Activated naive CD4-positive, alpha-beta T cell treated with anti-CD3 and anti-CD28 coated beads, Interleukin-2, amount 50 U/mL, for 16 hours (primary cell): ENCODE results near the gene CYB5A.

Experiments
- DNase-seq: peaks from one replicate; pipeline ENCODE4 v3.0.0-alpha.2; 2020

Gene CYB5A

DNA sequence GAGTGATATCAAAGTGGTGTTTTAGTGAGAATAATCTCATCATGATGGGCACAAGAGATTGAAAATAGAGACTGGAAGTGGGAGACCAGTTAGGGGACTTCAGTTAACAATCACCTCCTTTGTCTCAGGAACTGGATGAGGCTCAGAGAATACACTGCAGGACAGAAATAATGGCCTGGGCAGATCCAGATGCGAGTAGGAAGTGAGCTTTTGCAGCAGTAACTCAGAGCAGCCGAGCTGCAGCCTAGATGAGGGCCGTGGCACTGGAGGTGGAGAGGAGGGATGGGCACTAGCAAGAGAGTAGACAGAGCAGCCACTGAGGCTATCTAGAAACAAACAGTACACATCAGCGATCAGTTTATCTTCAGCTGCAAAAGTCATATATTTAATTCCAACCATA lies 48.6 kb downstream of the CYB5A start:
- no peak for DNase-seq

DNA sequence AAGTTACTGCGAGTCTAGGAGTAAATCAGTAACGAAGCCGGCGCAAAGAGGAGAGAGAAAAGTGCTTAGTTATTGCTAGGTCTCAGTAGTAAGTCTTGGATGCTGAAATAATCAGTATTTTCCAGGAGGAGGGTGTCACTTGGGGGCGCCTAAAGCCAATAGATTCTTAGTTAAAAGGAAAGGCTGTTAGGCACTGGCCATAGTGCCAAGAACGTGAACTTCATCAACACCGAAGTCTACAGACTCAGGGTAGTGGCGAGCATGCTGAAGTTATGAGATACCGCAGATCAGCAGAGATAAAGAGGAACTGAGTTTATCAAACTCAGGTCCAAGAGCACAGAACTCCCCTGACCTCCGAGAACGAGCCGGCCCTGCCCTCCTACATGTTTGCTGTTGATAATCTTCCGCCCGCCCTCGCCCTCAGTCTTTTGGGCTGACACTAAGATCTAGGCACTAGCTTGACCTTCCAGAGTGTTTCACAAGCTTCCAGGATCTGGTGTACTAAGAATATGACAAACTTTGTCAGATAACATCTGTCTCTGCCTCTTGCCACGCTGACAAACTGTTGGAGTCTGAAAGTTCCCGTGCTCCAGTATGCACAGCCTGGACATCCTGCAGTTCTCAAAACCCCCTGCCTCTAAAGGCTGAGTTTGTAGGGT lies 49.2 kb downstream of the CYB5A start:
- DNase-seq = no peak

DNA sequence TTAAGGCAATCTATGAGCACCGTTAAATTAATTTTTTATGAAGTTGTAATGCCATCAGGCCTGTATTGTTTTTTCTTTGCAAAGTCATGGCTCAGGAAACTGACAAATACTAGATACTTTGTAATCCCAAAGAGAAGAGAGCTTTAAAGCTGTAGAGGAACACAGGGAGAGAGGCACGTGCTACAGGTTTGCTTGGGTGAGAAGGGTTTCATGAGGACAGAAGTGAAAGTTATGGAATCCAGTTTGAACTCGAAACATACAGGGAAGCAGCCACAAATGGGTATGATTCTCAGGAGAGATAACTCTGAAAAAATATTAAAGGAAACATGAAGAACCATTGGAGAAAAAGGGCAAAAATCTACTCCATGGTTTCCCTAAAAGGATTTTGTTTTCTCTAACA lies 49.8 kb downstream of the CYB5A start:
- no peak for DNase-seq

DNA sequence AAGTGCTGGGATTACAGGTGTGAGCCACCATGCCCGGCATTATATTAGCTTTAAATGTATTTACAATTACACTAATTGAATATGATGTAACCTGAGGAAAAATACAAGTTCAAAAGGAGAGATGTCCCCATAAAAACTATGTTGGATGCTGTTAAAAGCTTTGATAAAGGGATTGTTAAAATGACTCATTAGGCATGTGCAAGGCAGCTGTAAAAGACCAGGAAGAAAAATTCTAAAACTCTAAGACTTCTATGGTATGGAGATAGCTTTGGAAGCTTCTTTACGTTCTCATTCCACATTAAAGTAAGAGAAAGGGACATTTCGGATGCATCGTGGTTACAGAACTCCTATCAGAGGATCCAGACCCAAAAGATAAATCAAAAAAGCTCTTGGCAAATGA lies 50.3 kb downstream of the CYB5A start:
- no peak for DNase-seq

DNA sequence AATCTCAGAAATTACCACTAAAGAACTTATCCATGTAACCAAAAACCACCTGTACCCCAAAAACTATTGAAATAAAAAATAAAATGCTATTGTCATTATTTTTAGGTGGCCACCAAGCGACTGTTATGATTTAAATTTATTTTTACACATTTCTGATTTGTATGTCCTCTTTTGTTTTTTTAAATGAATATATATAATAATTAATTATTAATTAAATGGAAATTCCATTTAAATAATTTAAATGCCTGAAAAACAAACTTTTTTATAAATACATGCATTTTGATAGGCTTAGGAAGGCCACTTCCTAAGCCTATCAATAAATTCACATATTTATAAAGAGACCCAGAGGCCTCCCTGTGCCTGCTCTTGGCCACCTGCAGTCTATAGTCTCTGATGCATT lies 52.2 kb downstream of the CYB5A start:
- DNase-seq = no peak

DNA sequence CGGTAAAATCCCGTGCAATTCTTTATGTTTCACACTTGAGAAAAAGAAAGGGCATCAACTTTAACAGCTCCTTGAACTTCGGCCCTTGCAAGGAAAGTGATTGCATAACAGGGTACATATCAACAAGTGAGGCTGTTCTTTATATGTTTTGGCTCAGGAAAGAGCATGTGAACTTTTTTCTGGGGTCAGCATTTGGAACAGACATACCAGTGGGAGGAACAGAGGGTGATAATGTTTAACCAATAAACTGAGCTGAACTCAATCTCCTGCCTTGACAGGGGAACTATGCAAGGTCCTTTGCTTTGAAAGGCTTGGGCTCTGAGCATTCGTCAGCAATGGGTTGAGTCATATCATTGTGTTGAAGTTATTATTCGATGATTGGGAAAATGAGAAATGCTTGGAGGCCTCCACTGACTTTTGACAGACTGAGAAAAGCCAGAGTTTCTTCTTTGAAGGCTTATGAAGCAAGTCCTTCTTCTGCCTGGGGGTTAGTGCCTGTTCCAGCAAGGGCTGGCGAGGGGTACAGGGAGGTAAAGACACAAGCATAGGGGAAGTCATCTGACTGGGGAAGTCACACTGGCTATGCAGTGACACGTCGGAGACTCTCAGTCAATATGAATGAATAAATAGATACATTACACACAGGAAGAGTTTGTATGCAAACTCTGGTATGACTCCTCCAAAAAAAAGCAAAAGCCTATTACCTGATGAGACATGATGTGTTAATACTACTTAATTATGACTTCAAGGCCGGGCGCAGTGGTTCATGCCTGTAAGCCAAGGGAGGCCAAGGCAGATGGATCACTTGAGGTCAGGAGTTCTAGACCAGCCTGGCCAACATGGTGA lies 57.2 kb downstream of the CYB5A start:
- no peak for DNase-seq

DNA sequence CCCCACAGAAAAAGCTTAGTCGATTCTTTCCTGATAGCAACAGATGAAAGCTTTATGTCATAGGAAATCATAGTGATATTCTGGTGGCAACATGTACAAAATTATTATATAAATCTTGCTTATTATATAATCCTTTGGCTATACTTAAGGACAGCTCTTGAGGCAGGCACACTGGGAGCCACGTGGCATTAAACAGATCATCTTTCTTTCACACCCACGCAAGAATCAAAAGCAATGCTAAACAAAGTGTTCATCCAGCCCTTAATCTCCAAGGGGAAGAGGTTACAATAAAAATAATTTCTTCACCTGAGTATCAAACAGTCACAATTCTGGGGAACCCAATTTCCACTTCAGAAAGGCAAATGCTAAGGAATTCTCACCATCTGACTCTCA lies 57.8 kb downstream of the CYB5A start:
- no peak for DNase-seq

DNA sequence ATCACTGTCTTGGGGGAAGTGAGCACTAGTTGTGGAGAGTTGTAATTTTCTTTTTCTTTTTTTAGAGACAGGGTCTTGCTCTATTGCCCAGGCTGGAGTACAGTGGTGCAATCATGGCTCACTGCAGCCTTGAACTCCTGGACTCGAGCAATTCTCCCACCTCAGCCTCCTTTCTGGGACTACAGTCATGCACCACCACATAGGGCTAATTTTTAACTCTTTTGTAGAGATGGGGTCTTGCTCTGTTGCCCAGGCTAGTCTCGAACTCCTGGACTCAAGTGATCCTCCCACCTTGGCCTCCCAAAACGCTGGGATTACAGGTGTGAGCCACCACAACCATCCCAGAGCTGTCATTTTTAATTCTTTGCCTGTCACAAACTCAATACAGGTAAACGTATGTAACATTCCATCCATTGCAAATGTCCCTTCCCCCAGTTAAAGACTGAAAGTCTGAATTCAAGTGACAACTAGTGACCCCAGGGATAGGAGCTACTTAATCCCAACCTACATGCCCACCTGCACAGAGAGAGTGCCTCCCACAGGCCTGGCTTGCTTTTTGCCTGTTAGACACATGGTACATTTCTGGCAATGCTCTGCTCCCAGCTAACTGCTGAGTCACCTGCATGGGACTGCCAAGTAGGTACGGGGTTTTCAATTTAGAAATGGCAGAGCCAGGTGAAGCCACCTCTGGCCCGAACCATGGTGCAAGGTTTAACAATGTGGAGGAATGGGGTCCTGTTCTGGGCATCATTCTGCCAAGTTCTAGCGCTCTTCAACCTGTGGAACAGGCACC lies 60.6 kb downstream of the CYB5A start:
- no peak for DNase-seq

DNA sequence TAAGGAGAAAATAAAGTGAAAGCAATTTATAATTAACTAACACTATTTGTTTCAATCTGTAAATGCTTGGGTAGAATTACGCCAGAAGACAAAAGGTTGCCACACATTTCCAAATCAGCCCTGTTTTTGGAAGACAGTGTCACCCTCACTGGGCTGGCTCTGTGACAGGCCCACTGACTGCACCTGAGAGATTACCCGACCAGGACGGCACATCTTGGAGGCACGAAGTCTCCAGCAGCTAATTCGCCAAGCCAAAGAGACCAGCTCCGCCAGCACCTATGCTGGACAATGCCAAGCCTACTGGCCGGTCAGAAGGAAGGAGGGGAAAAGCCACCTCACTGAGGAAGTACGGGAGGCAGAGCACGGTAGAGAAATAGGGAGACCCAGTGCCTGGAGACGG lies 61.9 kb downstream of the CYB5A start:
- no peak for DNase-seq

DNA sequence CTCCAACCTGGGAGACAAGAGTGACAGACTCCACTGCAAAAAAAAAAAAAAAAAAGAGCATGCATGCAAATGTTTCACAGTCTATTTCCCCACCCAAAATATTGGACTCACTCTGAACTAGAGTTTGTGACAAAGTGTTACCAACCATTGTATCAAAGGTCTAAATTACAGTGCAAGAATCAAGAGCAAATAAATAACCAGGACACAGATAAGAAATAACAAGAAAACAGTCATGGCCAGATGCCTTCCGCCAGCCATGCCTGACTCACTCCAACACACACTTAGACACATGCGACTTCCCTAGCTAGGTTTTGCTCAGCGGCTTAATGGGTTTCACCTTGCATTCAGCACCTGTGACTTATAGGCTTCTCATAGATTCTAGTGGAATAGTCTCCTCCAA lies 62.8 kb downstream of the CYB5A start:
- DNase-seq = no peak

DNA sequence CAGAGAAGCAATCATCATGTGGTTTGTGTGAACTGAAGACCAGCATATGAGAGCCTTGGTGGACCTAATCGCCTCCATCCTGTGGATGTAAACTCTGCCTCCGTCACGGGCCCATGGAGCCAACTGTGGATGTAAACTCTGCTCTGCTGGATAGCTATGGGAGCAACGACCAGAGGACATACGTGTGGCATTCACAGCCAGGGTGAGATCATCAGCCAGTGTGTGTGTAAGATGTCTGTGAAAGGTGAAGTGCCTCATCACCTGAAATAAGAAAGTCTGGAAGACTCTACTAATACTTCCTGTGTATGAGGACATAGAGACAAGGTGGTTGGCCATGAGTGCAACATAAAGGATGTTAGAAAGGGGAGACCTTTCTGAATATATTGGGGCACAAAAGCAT lies 63.5 kb downstream of the CYB5A start:
- DNase-seq = no peak

DNA sequence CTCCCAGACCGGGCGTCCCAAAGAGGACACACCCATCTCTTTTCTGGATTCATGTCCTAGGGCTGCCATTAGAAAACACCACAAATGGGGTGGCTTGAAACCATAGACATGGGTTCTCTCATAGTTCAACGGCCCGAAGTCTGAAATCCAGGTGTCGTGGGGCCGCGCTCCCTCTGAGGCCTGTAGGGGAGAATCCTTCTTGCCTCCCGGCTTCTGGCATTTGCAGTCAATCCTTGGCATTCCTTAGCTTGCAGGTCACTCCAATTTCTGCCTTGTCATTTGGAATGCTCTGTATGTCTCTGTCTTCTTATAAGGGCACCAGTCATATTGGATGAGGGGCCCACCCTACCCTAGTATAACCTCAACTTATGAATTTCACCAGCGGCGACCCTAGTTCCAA lies 65.1 kb downstream of the CYB5A start:
- no peak for DNase-seq

DNA sequence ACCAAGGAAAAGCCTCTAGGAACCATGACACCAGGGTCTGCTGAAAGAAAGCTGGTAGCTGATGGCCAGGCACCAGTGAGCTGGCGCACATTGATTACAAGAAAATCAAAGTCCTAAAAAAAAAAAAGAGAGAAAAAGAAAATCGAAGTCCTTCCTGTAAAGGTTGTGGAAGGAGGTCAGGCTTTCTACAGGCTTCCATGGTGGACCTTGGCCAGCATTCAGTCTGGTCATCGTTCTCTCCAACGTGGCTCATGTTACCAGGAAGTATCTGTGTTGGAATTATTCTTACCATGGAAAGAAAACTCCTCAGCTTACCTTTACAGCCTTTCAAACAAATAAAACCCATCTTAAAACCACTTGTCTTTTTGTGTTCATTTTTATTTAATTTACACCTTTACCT lies 65.6 kb downstream of the CYB5A start:
- DNase-seq = no peak

DNA sequence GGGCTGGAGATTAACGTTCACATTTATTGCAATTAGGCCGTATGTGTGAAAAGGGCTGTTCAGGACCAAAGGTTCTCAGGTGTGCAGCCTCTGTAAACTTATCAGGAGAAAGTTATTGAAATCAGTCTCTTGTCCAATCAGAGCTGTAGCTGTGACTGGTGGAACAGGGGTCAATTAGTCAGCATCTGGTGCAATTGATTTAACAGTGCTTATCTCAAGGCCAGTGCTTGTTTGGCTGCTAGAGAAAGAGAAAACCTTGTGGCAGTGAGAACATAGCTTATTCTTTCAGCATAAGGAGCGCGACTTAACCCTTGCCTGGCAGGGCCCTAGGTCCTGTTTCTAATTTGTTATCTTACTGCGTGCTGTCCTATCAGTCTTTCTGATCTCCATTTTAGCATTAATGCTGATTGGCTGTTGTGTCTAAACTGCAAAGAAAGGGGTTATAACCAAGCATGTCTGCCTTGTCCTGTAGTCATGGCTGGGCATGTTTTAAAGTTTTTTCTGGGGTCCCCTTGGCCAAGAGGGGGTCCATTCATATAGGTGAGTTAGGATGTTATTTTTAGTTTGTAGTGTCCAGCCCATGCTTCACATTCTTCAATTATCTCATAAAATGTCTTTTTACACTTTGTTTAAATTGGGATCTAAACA lies 66.4 kb downstream of the CYB5A start:
- no peak for DNase-seq

DNA sequence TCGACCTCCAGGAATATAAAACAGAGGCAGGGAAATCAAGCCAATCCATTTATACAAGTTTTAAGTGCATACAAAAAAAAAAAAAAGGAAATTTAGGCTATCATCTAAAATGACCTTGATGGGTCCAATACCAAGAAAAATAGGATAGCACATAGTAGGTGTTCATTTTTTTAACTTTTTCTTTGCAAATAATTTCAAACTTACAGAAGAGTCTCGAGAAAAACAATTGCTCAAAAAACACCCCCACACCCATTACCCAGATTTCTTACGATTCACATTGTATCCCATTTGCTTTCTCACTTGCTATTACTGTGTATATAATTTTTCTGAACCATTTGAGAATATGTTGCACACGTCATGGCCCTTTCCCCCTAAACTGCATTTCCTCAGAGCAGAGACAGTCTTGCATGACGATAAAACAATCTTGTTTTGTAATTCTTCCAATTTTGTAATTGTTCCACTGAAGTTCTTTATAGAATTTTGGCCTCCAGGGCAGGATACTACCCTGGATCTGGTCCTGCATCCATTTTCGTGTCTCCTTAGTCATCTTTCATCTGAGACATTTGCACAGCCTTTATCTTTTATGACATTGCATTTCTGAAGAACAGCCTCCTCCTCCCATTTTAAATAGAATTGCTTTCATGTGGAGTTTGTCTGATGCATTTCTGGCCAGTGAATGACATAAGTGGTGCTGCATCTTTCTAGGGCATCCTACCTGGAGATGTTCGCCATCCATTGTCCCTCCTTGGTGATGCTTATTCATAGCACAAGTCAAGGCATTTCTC lies 68.9 kb downstream of the CYB5A start:
- DNase-seq = no peak

DNA sequence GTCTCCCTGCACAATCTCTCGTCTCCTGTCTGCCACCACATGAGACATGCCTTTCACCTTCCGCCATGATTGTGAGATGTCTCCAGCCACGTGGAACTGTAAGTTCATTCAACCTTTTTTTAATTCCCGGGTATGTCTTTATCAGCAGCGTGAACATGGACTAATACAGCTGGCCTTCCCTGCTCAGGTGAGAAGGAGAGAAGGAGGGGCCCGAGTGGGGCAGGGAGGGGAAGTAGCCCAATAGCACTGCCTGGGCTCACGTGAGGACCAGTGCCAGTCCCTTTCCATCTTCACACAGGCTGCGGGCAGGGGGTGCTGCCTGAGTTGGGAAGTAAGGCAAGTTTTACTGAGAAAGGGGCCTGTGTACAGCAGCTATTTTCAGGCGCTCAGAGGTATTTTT lies 70.7 kb downstream of the CYB5A start:
- no peak for DNase-seq

DNA sequence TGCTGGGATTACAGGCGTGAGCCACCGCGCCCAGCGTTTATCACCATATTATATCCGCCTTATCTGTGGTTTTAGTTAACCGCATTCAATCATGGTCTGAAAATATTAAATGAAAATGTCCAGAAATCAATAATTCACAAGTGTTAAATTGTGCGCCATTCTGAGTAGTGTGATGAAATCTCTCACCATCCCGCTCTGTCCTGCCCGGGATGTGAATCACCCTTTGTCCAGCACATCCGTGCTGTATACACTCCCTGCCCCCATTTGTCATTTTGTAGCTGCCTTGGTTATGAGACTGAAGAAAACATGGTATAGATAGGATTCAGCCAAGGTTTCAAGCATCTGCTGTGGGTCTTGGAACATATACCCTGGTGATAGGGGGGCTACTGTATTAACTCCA lies 72.7 kb downstream of the CYB5A start:
- DNase-seq = no peak

DNA sequence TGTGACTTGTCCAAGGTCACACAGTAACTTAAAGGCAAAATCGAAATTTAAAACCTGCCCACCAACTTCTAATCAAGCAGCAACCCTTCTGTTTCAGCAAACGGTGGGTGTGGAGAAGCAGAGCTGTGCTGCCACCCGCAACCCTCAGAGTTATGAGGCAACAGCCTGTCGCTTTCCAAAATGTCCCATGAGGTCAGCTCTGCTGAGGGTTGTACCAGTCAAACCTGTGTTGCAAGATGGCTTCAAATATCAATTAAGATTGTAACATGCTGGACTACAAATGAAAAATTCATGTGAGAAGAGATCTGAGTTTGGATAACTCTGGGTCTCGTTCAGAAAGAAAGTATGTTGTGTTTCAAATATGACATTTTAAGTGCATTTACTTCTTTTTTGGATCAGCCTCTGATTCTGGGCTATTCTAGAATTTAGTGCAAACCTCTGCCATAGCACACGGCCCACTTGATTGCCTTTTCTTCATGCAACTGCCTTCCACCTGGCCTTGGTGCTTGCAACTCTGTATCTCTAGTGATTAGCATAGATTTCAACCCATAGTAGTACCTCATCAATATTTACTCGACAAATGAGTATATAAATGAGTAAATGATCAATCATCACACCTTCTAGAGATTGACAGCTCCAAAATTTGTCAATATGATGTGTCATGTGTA lies 74.2 kb downstream of the CYB5A start:
- no peak for DNase-seq

DNA sequence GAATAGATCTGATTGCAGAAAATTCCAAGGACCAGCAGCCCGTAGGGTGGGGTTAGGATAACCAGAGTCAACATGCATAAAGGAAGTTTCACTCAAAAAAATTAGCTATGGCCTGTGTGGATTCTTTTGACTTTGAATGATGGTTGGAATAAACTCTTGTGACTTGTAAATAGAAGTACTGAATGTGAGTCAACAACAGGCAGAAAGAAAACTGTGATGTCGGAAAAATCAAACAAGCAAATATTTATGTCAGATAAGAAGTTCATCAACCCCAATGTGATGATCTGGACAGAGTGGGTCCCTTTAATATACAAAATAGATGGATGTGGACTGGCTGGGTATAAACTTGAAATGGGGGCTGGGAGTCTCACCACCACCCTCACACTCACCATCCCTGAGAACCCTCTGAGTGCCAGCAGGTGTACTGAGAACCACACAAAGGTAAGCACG lies 75.1 kb downstream of the CYB5A start:
- DNase-seq = no peak

DNA sequence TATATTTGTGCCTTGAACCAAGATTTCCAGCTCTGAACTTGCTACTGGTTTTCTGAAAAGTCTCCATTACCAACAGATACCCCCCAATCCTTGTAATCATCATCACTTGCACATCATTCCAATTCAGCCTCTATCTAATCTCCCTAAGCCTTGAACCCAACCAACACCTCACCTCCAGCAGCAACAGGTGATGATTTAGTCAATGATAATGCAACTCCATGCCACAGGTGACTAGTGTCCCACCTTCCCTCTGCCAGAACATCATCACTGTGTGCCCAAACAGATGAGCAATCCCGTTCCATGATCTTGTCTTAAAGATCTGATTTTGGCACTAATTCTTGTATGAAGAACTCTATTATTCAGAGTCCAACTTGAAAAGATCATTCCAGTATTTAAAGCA lies 75.9 kb downstream of the CYB5A start:
- DNase-seq = no peak

DNA sequence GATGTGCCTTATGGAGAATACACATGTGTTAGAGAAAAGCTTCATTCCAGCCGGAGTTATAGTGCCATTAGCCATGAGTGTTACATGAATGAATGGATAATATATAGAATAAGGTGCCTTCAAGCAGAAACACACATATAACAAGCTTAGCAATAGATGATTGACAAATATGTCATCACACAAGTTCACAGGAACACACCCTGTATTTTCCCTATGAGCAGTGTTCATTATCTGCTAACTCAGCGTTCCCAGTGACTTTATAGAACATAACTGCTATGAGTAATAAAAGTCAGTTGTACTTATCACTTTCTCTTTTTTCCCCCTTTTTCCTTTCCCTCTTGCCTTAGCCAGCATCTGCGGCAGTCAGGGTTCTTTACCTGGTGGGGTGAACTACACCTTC lies 78.3 kb downstream of the CYB5A start:
- no peak for DNase-seq
